CD4-positive, alpha-beta T cell treated with Interleukin-4 for 4 hours (primary cell): ENCODE measurements around the gene SLC43A2.
"Not testable (repeated sequence)": the region's sequence is repeated elsewhere in the genome, so short reads cannot be mapped to it uniquely, and the experiment has no call there.

Experiments used
- DNase-seq: peaks from one replicate; pipeline ENCODE4 v3.0.0-alpha.2; 2020

Gene SLC43A2

GRCh38 chr17:1627982-1628855, at the start of gene SLC43A2:
Gene SLC43A2, minus strand, starts transcription at chr17:1628834. Its CDS starts 960 bp downstream, at chr17:1627874.
- peak; percentile 74 for DNase-seq

DNA sequence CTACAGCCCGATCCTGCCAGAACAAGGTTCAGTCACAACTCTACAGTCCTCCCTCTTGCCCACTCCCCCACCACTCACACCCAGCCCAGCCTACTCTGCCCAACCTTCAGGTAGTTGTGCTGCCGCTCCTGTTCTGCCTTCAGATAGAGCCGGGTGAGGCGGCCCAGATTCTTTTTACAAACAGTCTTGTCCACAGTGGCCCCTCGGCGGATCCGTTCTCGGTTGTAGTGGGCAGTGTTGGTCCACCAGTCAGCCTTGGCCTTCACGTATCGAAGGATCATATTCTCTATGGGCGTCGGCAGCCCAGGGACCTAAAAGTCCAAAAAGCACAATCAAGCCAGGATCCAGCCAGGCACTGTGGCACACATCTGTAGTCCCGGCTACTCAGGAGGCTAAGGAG, 47.8 kb upstream of the SLC43A2 start:
- DNase-seq = no peak

DNA sequence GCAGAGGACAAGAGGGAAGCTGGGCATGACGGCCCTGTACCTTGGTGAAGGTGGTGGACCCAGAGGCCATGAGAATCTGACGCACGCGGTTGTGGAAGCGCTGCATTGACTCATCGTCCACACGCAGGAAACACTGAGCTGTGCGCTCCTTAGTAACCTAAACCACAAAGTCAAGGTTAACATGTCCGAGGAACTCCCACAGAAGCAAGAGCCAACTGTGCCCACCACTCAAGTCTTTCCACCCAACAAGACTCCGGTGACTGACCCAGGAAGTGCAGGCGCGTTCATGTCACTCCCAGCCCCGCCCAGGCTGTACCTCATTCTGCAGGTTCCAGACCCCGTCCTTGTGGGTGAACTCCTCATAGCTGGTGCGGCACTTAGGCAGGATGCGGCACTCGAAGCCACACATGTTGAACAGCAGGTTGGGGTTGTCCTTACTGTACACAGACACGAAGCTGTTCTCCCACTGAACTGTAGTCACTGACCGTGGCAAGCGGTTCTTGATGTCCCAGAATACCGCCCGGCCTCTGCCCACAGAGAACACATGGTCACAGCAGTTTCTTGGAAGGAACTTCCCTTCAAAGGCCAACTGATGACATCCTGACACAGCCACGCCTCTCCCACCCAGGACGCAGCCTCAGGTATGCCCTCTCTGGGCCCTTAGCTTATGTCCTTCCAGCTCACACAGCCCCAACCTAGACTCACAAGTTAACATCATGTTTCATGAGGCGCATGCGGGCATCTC, 44.6 kb upstream of the SLC43A2 start:
- DNase-seq = peak; percentile 28

DNA sequence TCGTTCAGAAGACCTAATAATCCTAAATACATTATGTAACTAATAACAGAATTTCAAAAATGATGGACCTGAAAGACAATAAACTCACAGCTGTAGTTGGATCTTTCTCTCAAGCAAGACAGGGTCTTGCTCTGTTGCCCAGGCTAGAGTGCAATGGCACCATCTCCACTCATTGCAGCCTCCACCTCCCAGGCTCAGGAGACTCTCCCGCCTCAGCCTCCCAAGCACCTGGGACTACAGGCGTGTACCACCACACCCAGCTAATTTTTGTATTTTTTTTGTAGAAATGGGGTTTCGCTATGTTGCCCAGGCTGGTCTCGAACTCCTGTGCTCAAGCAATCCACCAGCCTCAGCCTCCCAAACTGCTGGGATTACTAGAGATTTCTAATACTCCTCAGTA, 35.3 kb upstream of the SLC43A2 start:
- DNase-seq = not testable (repeated sequence)

DNA sequence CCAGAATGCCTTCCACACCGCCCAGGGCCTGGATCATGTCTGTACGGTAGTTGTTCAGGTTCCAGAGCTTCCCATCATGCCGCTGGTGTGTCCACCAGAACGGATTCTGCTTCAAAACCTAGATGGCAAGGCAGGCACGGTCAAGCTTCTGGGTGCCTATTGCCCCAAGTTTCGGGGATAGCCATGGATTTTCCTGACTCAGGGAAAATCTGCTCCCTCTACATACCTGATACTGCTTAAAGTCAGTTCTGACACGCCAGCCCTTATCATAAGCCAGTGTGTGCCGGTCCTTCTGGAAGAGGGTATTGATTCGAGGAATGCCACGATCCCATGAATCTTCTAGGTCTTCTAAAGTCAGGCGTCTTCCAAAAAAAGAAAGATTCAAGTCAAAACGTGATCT, 32.4 kb upstream of the SLC43A2 start:
- no peak for DNase-seq

DNA sequence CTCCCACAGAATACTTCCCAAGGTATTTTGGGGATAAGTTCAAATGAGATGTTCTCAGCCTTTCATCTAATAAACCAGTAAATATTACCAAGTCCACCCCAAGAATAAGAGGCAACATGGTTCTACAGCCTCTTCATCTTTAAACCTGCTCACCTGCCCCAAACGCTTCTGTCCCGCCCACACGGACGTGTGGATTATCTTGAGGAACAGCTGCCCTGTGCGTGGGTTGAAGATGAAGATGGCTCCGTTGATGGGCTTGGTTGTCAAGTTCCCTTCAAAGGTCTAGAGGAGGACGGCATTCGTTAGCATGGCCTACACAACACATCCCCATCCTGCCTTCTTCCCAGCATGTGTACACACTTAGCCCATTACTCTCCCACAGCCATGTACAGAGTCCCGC, 29.5 kb upstream of the SLC43A2 start:
- no peak for DNase-seq

GRCh38 chr17:1653735-1654134, 25.1 kb upstream of the SLC43A2 start:
- DNase-seq = no peak

DNA sequence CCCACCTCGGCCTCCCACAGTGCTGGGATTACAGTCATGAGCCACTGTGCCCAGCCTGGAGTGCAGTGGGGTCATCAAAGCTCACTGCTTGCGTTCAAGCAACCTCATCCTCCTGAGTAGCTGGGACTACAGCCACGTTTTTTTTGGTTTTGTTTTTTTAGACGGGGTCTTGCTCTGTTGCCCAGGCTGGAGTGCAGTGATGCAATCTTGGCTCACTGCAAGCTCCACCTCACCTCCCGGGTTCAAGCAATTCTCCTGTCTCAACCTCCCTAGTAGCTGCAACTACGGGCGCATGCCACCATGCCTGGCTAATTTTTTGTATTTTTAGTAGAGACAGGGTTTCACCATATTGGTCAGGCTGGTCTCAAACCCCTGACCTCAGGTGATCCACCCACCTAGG, 24.2 kb upstream of the SLC43A2 start:
- DNase-seq = not testable (repeated sequence)

DNA sequence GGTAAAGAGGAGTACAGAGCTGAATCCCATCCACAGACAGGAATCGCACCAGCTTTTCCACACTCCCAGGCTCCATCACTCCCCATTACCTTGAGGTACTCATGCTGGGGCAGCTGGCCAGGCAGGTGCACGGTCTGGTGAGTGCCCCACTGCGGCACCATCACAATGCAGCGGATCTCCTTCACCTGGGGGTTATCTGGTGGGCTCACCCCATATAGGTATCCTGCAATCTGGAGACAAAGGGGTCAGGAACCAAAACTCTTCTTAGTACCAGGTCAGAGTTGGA, 22.9 kb upstream of the SLC43A2 start:
- DNase-seq = no peak

GRCh38 chr17:1650731-1651558, 22.3 kb upstream of the SLC43A2 start:
- no peak for DNase-seq

- DNase-seq = no peak
These were observed 21.3 kb upstream of the SLC43A2 start, which contains the start of gene RILP for GRCh38 chr17:1649844-1650501. Gene RILP, minus strand, starts transcription at chr17:1649866. Its CDS starts 62 bp downstream, at chr17:1649804.

DNA sequence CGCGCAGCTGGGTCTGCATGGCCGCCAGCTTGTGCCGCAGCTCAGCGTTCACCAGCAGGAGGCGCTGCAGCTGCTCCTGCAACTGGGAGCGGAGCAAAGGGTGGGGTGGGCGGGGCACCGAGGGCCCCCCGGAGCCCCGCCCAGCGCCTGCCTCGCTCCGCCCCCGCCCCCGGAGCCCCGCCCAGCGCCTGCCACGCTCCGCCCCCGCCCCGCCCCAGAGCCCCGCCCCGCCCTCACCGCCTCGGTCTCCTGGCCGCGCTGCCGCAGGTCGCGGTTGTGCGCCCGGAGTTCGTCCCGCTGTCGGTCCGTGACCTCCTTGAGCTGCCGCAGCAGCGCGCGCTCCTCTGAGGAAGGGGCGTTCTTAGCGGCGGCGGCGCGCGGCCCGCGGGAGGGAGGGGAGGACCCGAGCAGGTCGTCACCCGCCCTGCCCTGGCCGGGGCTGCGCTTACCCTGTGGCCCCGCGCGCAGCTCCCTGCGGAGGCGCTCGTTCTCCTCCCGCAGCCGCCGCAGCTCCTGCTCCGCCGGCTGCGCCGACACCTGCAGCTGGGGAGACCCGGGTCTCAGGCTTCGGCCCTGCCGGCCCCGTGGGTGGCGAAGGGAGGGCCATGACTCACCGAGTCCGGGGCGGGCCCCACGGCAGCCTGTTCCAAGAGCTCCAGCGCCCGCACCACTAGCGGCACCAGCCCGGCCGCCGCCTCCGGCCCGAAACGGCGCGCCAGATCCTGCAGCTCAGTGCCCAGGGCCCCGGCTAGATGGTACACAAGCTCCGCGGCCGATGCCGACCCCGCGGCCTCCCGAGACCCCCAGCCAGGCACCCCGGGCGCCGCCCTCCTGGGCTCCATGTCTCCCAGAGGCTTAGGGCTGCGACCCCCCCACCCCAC, 20.6 kb upstream of the SLC43A2 start:
- peak; percentile 92 for DNase-seq

DNA sequence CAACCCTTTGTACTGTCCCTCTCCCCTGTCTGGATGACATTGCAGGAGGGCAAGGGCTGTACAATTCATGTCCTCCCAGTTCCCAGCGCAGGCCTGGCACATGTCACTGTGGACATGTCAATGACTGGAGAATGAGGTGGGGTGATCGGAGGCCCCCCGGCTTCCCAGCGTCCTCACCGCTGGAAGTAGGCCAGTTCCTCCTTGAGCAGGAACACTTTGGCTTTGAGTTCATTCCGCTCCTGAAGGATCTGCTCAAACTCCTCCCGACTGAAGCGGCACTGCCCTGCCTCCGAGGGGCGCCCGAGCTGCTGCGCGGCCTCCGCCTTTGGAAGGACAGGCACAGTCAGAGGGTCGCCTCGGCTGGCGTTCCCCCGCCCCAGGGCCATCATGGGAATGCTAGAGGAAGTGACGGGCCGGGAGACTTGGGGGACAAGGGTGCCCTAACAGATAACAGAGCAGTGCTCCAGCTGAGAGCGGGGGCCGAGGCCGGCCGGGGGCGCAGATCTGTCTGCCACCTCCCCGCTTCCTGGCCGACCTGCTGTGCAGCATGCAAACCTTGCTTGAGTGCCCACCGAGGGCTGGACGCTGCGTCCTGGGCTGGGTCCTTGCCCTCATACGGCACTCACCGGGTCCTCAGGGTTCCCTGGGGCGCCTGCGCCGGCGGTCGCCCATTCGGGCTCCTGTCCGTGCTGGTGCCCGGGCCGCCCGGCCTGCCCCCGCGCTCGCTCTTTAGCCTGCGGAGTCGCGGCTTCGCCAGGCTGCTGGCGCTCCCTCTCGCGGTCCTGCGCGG, 19.7 kb upstream of the SLC43A2 start:
- no peak for DNase-seq

DNA sequence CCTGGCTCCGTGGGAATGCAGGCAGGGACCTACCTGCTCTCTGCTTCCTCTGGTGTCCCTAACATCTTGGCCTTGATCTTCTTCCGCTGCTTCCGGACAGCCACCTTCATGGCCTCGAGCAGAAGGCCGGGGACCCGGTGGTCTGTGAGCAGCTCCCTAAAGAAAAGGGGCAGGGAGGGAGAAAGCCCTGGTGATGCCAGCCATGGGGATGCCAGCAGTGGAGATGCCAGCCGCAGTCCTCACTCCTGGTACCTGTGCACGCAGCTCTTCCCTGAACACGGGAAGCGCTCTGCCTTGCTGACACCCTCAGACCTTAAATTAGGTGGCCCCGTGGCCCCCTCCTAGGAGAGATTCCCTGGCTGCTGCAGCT, 19.2 kb upstream of the SLC43A2 start:
- no peak for DNase-seq

DNA sequence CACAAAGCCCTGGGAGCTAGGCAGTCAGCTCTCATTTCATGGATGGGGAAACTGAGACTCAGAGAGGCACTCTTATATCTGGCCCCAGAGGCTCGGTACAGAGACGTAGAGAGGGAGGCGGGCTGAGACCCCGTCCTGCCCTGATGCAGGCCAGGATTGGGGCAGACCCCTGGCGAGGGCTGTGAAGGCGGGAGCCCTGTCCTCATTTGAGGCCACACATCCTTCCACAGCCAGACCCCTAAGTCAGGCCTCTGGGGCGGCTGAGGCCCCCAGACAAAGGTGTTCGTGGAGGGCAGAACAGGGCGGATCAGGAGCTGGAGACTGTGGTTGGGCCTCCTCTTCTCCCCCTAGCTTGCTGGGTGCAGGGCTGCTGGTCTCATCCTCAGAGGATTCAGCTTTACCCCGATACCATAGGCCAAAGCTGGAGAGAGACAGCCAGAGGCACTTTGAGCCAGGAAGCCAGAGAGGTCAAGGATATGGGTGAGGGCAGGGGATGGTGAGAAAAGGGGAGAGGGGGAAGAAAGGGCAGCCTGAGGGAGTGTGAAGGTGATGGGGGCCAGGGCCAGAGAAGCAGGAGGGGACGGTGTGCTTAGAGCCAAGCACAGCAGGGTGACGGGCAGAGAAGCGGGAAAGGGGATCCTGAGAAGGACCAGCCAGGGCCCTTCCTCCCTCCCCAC, 17.7 kb upstream of the SLC43A2 start:
- DNase-seq = no peak

- no peak for DNase-seq
These were observed 16.9 kb upstream of the SLC43A2 start, which contains the start of gene SCARF1 for GRCh38 chr17:1645207-1646171. Gene SCARF1, minus strand, starts transcription at chr17:1645732. Its CDS starts 35 bp downstream, at chr17:1645697.

DNA sequence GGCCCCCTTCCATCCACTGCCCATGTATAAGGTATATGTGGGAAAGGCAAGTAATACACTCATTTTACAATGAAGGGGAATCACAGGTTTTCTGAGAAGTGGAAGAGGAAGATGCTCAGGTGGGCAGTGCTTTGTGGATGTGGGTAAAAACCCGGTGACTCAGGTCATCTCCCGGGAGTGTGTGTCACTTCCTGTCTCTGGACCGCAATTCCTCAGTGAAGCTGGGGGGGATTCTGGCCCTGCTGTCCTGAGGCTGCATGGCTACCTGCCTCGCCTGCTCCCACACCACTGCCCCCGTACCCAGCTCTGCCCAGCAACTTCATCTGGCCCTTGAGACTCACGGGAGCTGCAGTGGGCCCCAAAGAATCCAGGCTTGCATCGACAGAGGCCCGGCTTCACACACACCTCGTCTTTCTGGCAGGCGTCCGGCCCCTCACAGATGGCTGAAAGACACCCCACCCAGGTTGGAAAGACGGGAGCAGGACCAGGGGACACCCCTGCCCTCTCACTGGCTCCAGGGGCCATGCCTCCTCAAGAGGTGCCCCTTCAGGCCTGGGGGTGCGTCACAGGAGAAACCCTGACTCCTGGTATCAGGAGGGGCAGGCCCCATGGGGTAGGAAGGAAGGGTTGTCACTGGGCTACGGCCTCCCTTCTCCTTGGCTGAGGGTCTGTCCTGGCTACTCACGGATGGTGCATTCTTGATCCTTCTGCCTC, 16.0 kb upstream of the SLC43A2 start:
- peak; percentile 45 for DNase-seq

DNA sequence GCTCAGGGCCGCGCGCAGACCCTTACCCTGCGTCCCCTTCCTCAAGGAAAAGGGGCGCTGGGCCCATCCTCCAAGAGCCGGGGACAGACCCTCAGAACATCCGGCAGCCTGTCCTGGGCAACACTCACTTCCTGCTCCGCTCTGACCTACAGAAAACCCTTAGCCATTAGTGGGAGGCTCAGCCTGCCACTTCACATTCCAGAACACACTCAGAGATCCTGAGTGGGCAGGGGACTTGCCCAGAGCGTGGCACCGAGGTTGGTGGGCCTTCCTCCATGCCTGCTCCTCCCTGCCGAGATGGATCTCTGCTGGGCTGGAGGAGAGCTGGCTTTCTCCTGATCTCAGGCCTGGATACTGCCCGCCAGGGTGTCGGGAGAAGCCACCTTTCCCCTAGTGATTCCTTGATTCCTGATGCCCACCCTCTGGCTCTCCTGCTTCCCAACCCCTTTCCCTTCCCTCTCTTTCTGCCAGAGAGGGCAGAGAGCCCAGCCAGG, 15.4 kb upstream of the SLC43A2 start:
- DNase-seq = no peak
